Heart right ventricle (tissue), 16 donors: ENCODE results near the gene B3GNT3. TPM values are rescaled to one million over a fixed set of nuclear protein-coding genes. Genes with fewer than 3 reads are reported as not detected.

Experiments
- ATAC-seq, 8 donors: fragments of 200-7000 bp; cut with Tn5 transposase; one replicate each; pipeline ENCODE4 v1.9.1; 2020; ENCODE audit warnings: mild to moderate bottlenecking in 8 of 8, moderate library complexity in 8 of 8, moderate number of reproducible peaks in 1 of 8
- DNase-seq, 2 donors: peaks; one replicate each; pipeline ENCODE4 v3.0.0-alpha.2; 2020
- H3K27ac ChIP-seq, 10 donors: fragments of 200-600 bp; sonication (generic) in 2 of 10; one replicate each; pipeline versions ENCODE4 v1.5.0 to v1.8.0; 2020 to 2022; ENCODE audit warnings: mild to moderate bottlenecking in 3 of 10
- H3K27me3 ChIP-seq, 7 donors: fragments of 200-600 bp; one replicate each; pipeline ENCODE4 v1.8.0; 2021 to 2022; ENCODE audit warnings: mild to moderate bottlenecking in 2 of 7
- H3K36me3 ChIP-seq, 9 donors: fragments of 200-600 bp; sonication (generic) in 1 of 9; one replicate each; pipeline versions ENCODE4 v1.5.0 to v1.8.0; 2020 to 2022; ENCODE audit warnings: mild to moderate bottlenecking in 2 of 9
- H3K4me1 ChIP-seq, 9 donors: fragments of 200-600 bp; sonication (generic) in 1 of 9; one replicate each; pipeline versions ENCODE4 v1.5.0 to v1.8.0; 2020 to 2022; ENCODE audit warnings: mild to moderate bottlenecking in 4 of 9
- H3K4me3 ChIP-seq, 10 donors: fragments of 200-600 bp; sonication (generic) in 2 of 10; one replicate each; pipeline versions ENCODE4 v1.5.0 to v1.8.0; 2020 to 2022; ENCODE audit warnings: mild to moderate bottlenecking in 7 of 10, moderate library complexity in 2 of 10
- H3K9me3 ChIP-seq, 11 donors: fragments of 200-600 bp in 10 of 11; sonication (generic) in 2 of 11; one replicate each; pipeline versions ENCODE4 v1.5.0 to v1.8.0; 2013 to 2022; ENCODE audit warnings: mild to moderate bottlenecking in 2 of 11, control low read depth in 1 of 11, moderate library complexity in 1 of 11
- CTCF ChIP-seq, 9 donors: fragments of 200-600 bp; sonication (generic) in 2 of 9; IDR thresholded peaks; one replicate each; pipeline versions ENCODE4 v1.5.0 to v1.8.0; 2021 to 2022; ENCODE audit warnings: antibody characterized with exemption in 9 of 9, mild to moderate bottlenecking in 5 of 9, moderate library complexity in 1 of 9
- WGBS, 2 donors: extraction: QIAGEN DNeasy Blood & Tissue Kit; methylation state at CpG; one replicate each; pipeline ENCODE4 v1.1.7; 2013; ENCODE audit warnings: inconsistent platforms in 1 of 2; 5-methylcytosine and 5-hydroxymethylcytosine counted together
- intact Hi-C, 10 donors: fragments of 100-400 bp; cut with DNase I; formaldehyde crosslinking; loops; one replicate each; pipeline versions ENCODE4 v1.11.1 to v1.14.2; 2022
- polyA plus RNA-seq, 2 donors: library from polyadenylated mRNA; stranded (reverse); fragments of 200-250 nt; gene quantifications; one replicate each; pipeline ENCODE4 v1.2.3, GENCODE V29; 2013
- total RNA-seq, 10 donors: library from RNA; stranded (reverse); fragmentation: NEBNext Ultra II Directional in 3 of 10; extraction: Animal tissue kit (Norgen Biotek cat#: 25700) in 3 of 10; gene quantifications; one replicate each; pipeline versions ENCODE4 v1.2.1 to v1.2.4, GENCODE V29; 2021 to 2023
- donor health status: Arrhythmogenic right ventricular cardiomyopathy.
- donor health status: ischemic (EF 13 %, LVEDD 7.1; RV severe dilation, severe dysfunction).
- donor health status: healthy with polysubstance abuse.
- donor health status: DM: no; HTN: yes; CAD: no.
- donor health status: DM: no; HTN: no; CAD: no.
- donor health status: ischemic (EF 25% LVEDD 6.9; RV normal size, moderate dysfunction).
- donor health status: ischemic (EF 25% LVEDD 5.7; RV mildly dilated, moderate dysfunction).
- donor health status: healthy.
- donor health status: DM: yes; HTN: yes; CAD: no.
- donor health status: Ischemic cardiomyopathy.
- donor health status: ischemic (EF 35%, LVEDD 5.7; RV mildly dilated, moderate dysfunction).
- donor health status: nonischemic (EF 11% LVEDD 7.7; RV severe dilation, severe dysfunction).
- donor health status: DM: yes; HTN: yes; CAD: no.
- donor health status: PGD.
- donor health status: ischemic (EF 29% LVEDD 5.4; RV normal size, mild dysfunction).
- donor health status: nonischemic (EF 23%, LVEDD 6.1; RV moderate dilation, normal function).

B3GNT3 gene
- total and polyA plus RNA-seq, 12 donors: not detected

- no peaks in the 10 kb centered on the region for H3K36me3 ChIP-seq
- ATAC-seq: no peak
- no peaks in the 10 kb centered on the region for H3K9me3 ChIP-seq
- peaks cover 0 to 44% (median 10%) of the 10 kb centered on the region in 9 donors for H3K4me1 ChIP-seq
- no peak for TF ChIP-seq CTCF (IDR thresholded peaks at IDR 0.05)
- WGBS, 2 donors: 15 to 19% methylated on average over 8 of the region's 8 CpGs
- peak overlapping the region in 2 of 10 donors; percentile 36 to 66 for H3K27ac ChIP-seq
- H3K4me3 ChIP-seq: peak overlapping the region in 1 of 10 donors; percentile 55
- H3K27me3 ChIP-seq: peaks cover 0 to 8% (median 0%) of the 10 kb centered on the region in 7 donors
- intact Hi-C loops: loop anchor here in 1 of 10 donors (10.0 kb wide), 1 partner anchor 145 kb away; no protein-coding TSS in a partner anchor
- no peak for DNase-seq
Observed at GRCh38 chr19:17749912-17750317, 45.0 kb upstream of the B3GNT3 start.

- ATAC-seq (peak in 3 of 8 donors; percentile 9 to 35 (median 16)), DNase-seq (peak; percentile 37 to 42)
- H3K4me1 ChIP-seq: peaks cover 0 to 50% (median 10%) of the 10 kb centered on the region in 9 donors
- 49 to 61% methylated on average over 28 of the region's 28 CpGs for WGBS, 2 donors
- no peak for TF ChIP-seq CTCF (IDR thresholded peaks at IDR 0.05)
- no peaks in the 10 kb centered on the region for H3K36me3 ChIP-seq
- H3K4me3 ChIP-seq: peak within 1 kb of the TSS in 4 of 10 donors; percentile 10 to 55 (median 16)
- peak within 1 kb of the TSS in 2 of 10 donors; percentile 36 to 87 for H3K27ac ChIP-seq
- H3K27me3 ChIP-seq: peaks cover 0 to 8% (median 0%) of the 10 kb centered on the region in 7 donors
- no peaks in the 10 kb centered on the region for H3K9me3 ChIP-seq
- intact Hi-C loops: no loop called here
Observed at GRCh38 chr19:17751103-17751911, 43.6 kb upstream of the B3GNT3 start, which contains the start of gene FCHO1. TSS of gene FCHO1 (plus strand) at chr19:17751477. CDS start at chr19:17755165, 3,688 bp downstream.

- no peaks in the 10 kb centered on the region for H3K36me3 ChIP-seq
- H3K4me1 ChIP-seq: peaks cover 0 to 50% (median 8%) of the 10 kb centered on the region in 9 donors
- ATAC-seq (no peak), DNase-seq (no peak)
- no peak for TF ChIP-seq CTCF (IDR thresholded peaks at IDR 0.05)
- H3K27me3 ChIP-seq: peaks cover 0 to 8% (median 0%) of the 10 kb centered on the region in 7 donors
- peak overlapping the region in 1 of 10 donors; percentile 87 for H3K27ac ChIP-seq
- H3K9me3 ChIP-seq: no peaks in the 10 kb centered on the region
- peak overlapping the region in 3 of 10 donors; percentile 10 to 55 (median 17) for H3K4me3 ChIP-seq
- intact Hi-C loops: no loop called here
- WGBS, 2 donors: 66 to 77% methylated on average over 2 of the region's 2 CpGs
Observed at GRCh38 chr19:17751912-17752273, 43.0 kb upstream of the B3GNT3 start.

- Histone ChIP-seq H3K36me3 (no peaks in the 10 kb centered on the region), H3K27ac (no peak overlapping the region), H3K27me3 (peaks cover 0 to 8% (median 0%) of the 10 kb centered on the region in 7 donors), H3K4me3 (no peak overlapping the region), H3K9me3 (no peaks in the 10 kb centered on the region), H3K4me1 (peaks cover 0 to 42% (median under 1%) of the 10 kb centered on the region in 9 donors)
- no peak for TF ChIP-seq CTCF (IDR thresholded peaks at IDR 0.05)
- DNase-seq: no peak
- 84 to 91% methylated on average over 7 of the region's 7 CpGs for WGBS, 2 donors
- ATAC-seq: no peak
- intact Hi-C loops: no loop called here
Observed at GRCh38 chr19:17752865-17753639, 41.9 kb upstream of the B3GNT3 start.
